Breast epithelium (tissue), 3 donors: Measurements from ENCODE around the gene DNAAF6.

ENCODE experiments used
- CTCF ChIP-seq, 3 donors: fragments of 450-650 bp; IDR thresholded peaks; one replicate each; pipeline ENCODE4 v1.5.1; 2016 to 2017; ENCODE audit warnings: antibody characterized with exemption in 3 of 3, mild to moderate bottlenecking in 3 of 3, moderate library complexity in 3 of 3
- POLR2A ChIP-seq: fragments of 450-650 bp; IDR thresholded peaks from one replicate; pipeline ENCODE4 v1.6.1; 2016; ENCODE audit warnings: antibody characterized with exemption, mild to moderate bottlenecking, moderate library complexity
- POLR2AphosphoS5 ChIP-seq, 3 donors: sonication (generic); formaldehyde crosslinking; IDR thresholded peaks; one replicate each; pipeline ENCODE4 v1.6.1; 2017; ENCODE audit warnings: antibody characterized with exemption in 3 of 3

DNA sequence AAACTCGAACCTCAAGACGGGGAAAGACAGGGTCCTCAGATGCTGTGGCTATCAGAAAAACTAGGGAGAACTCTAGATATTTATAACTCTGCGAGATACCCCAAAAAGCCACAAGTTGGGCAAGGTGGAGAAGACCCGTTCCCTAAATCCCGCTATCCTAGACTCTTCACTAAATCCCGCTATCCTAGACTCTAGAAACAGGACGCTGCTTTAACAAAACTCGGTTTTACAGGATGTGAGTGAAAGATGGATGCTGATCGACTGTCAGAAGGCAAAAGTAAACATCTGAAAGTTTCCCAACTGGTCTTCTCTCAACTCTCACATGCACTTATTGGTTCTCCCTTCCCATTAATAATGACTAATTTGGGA lies 270 bp downstream of the DNAAF6 start:
- TF ChIP-seq CTCF (IDR thresholded peaks at IDR 0.05) (no peak), POLR2A (no peak), POLR2AphosphoS5 (IDR thresholded peaks at IDR 0.05) (no peak)
